Activated CD8-positive, alpha-beta memory T cell treated with anti-CD3 and anti-CD28 coated beads, Interleukin-2, amount 10 ng/mL, durations not matched to agents 7 days and 5 days (primary cell): Measurements from ENCODE around the gene HP. TPM values are rescaled to one million over a fixed set of nuclear protein-coding genes. Genes with fewer than 3 reads are reported as not detected.

Source experiments
- ATAC-seq: fragments of 150-1000 bp; cut with Tn5 transposase; one replicate; pipeline ENCODE4 v1.10.0; 2021; ENCODE audit warnings: moderate library complexity
- CTCF ChIA-PET: fragments of 350-600 bp; sonication (Branson Sonifier 250); formaldehyde crosslinking; loops from one replicate; lab custom pipeline; 2021; ENCODE audit warnings: antibody characterized with exemption; lab: Charles Lee
- DNase-seq: peaks from one replicate; pipeline ENCODE4 v3.0.0-alpha.2; 2020
- H3K27ac Mint-ChIP-seq: one replicate; pipeline ENCODE4 v1.8.0; 2021; ENCODE audit warnings: mild to moderate bottlenecking, mixed read lengths
- H3K27me3 Mint-ChIP-seq: one replicate; pipeline ENCODE4 v1.8.0; 2021; ENCODE audit warnings: mixed read lengths
- H3K36me3 Mint-ChIP-seq: one replicate; pipeline ENCODE4 v1.8.0; 2021; ENCODE audit warnings: mild to moderate bottlenecking, mixed read lengths
- H3K4me1 Mint-ChIP-seq: one replicate; pipeline ENCODE4 v1.8.0; 2021; ENCODE audit warnings: mixed read lengths
- H3K4me3 Mint-ChIP-seq: one replicate; pipeline ENCODE4 v1.8.0; 2021; ENCODE audit warnings: mild to moderate bottlenecking, moderate library complexity, mixed read lengths
- H3K9me3 Mint-ChIP-seq: one replicate; pipeline ENCODE4 v1.8.0; 2022; ENCODE audit warnings: low read depth, mixed read lengths
- total RNA-seq, 2 experiments: library from RNA; stranded (reverse); gene quantifications; one replicate each; pipeline ENCODE4 v1.2.3, GENCODE V29; 2021

The HP gene
- total RNA-seq, 2 experiments from 2014 or later: not detected

DNA sequence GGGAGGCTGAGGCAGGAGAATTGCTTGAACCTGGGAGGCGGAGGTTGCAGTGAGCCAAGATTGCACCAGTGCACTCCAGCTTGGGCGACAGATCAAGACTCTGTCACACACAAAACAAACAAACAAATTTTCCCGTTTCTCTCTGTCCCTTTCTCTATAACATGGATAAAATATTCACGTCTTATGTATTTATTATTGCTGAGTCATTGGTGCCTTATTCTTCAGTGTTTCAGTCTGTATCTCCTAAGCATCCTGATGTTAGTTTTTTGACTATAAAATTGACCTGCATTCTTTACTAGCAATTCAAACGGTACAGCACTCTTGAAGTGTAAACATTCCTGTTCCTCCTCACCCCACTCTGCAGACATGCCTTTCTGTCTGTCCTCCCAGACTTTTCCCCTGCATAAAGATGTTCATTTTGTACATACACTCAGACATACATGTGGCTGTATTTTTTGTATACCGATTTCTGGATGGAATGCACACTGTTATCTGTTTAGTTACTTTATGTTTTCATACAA, 29.4 kb upstream of the HP start:
- ATAC-seq (no peak), DNase-seq (no peak)
- H3K27me3 Mint-ChIP-seq: no peaks in the 10 kb centered on the region
- H3K27ac Mint-ChIP-seq: peak overlapping the region; percentile 41
- H3K9me3 Mint-ChIP-seq: no peaks in the 10 kb centered on the region
- CTCF ChIA-PET: no interaction called here
- no peaks in the 10 kb centered on the region for H3K4me1 Mint-ChIP-seq
- peaks cover 19% of the 10 kb centered on the region for H3K36me3 Mint-ChIP-seq
- H3K4me3 Mint-ChIP-seq: no peak overlapping the region

GRCh38 chr16:72025404-72026114, 28.7 kb upstream of the HP start:
- CTCF ChIA-PET: no interaction called here
- ATAC-seq: no peak
- H3K27ac Mint-ChIP-seq: no peak overlapping the region
- H3K27me3 Mint-ChIP-seq: no peaks in the 10 kb centered on the region
- no peak for DNase-seq
- H3K9me3 Mint-ChIP-seq: no peaks in the 10 kb centered on the region
- H3K4me3 Mint-ChIP-seq: no peak overlapping the region
- H3K36me3 Mint-ChIP-seq: peaks cover 19% of the 10 kb centered on the region
- H3K4me1 Mint-ChIP-seq: no peaks in the 10 kb centered on the region

GRCh38 chr16:72027669-72028378, 26.5 kb upstream of the HP start:
- ATAC-seq: no peak
- CTCF ChIA-PET: no interaction called here
- no peak overlapping the region for H3K4me3 Mint-ChIP-seq
- H3K36me3 Mint-ChIP-seq: peaks cover 12% of the 10 kb centered on the region
- no peak overlapping the region for H3K27ac Mint-ChIP-seq
- H3K4me1 Mint-ChIP-seq: no peaks in the 10 kb centered on the region
- DNase-seq: no peak
- H3K9me3 Mint-ChIP-seq: no peaks in the 10 kb centered on the region
- H3K27me3 Mint-ChIP-seq: no peaks in the 10 kb centered on the region

GRCh38 chr16:72029567-72030271, 24.6 kb upstream of the HP start:
- no peaks in the 10 kb centered on the region for H3K4me1 Mint-ChIP-seq
- peaks cover 12% of the 10 kb centered on the region for H3K36me3 Mint-ChIP-seq
- no peak for ATAC-seq
- no peaks in the 10 kb centered on the region for H3K9me3 Mint-ChIP-seq
- H3K27me3 Mint-ChIP-seq: no peaks in the 10 kb centered on the region
- DNase-seq: no peak
- H3K27ac Mint-ChIP-seq: no peak overlapping the region
- H3K4me3 Mint-ChIP-seq: no peak overlapping the region
- CTCF ChIA-PET: no interaction called here

GRCh38 chr16:72033437-72033836, 20.9 kb upstream of the HP start:
- Mint-ChIP-seq H3K4me1 (no peaks in the 10 kb centered on the region), H3K4me3 (no peak overlapping the region), H3K36me3 (peaks cover 2% of the 10 kb centered on the region), H3K9me3 (no peaks in the 10 kb centered on the region), H3K27ac (no peak overlapping the region), H3K27me3 (no peaks in the 10 kb centered on the region)
- ATAC-seq: no peak
- DNase-seq: no peak
- CTCF ChIA-PET: no interaction called here

DNA sequence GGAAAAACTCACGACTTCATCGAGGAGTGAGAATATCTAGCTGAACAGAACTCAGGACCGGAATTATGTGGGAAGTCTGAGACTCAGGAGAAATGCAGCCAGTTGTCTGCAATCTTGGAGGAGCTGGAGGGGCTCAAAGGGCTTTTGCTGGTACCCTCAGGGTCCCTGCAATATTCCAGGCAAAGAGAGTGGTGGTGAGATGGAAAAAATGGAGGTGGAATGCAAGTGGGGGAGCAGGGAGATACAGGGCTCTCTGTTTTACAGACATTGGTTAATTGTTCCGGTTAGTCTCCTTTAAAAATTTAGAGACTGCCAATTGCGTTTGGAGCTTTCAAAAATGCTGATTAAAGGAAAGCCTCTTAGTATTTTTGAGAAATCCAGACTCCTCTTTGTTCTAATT, 18.2 kb upstream of the HP start:
- Mint-ChIP-seq H3K27ac (no peak overlapping the region), H3K4me3 (no peak overlapping the region), H3K9me3 (no peaks in the 10 kb centered on the region), H3K4me1 (no peaks in the 10 kb centered on the region), H3K36me3 (peaks cover 2% of the 10 kb centered on the region), H3K27me3 (no peaks in the 10 kb centered on the region)
- ATAC-seq (no peak), DNase-seq (no peak)
- CTCF ChIA-PET: no interaction called here

DNA sequence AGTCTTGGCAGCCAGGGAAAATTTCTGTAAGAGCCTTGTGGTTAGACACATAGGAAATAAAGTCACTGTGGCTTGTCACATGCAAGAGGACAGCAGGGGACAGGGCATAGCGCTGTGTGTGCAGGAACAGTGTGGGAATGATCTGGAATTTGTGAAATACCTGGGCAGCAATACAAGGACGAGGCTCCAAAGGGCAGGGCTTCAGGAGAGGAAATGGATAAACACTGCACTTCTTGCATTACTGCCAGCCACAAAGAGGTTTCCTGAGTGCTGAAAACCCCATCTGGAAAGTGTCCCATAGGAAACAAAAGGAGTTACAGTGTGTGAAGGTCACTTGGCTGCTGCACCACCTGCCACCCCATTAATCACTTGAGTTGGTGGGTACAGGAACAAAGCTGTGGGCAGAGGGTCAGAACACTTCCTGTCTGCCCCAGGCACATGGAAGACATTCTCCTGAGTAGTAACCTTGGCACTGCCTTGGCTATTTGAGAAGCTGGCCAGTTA, 12.1 kb upstream of the HP start:
- ATAC-seq (no peak), DNase-seq (no peak)
- CTCF ChIA-PET: no interaction called here
- no peak overlapping the region for H3K27ac Mint-ChIP-seq
- no peaks in the 10 kb centered on the region for H3K9me3 Mint-ChIP-seq
- H3K4me3 Mint-ChIP-seq: no peak overlapping the region
- H3K36me3 Mint-ChIP-seq: peaks cover 4% of the 10 kb centered on the region
- peaks cover 3% of the 10 kb centered on the region for H3K4me1 Mint-ChIP-seq
- no peaks in the 10 kb centered on the region for H3K27me3 Mint-ChIP-seq

- Mint-ChIP-seq H3K27me3 (no peaks in the 10 kb centered on the region), H3K27ac (no peak overlapping the region), H3K9me3 (no peaks in the 10 kb centered on the region), H3K36me3 (peaks cover 4% of the 10 kb centered on the region), H3K4me3 (no peak overlapping the region), H3K4me1 (peaks cover 3% of the 10 kb centered on the region)
- CTCF ChIA-PET: no interaction called here
- DNase-seq (no peak), ATAC-seq (no peak)
These were observed 11.2 kb upstream of the HP start for GRCh38 chr16:72043058-72043457.

- H3K27ac Mint-ChIP-seq: no peak overlapping the region
- peaks cover 3% of the 10 kb centered on the region for H3K4me1 Mint-ChIP-seq
- no peak overlapping the region for H3K4me3 Mint-ChIP-seq
- no peaks in the 10 kb centered on the region for H3K9me3 Mint-ChIP-seq
- H3K36me3 Mint-ChIP-seq: peaks cover 4% of the 10 kb centered on the region
- CTCF ChIA-PET: no interaction called here
- ATAC-seq: no peak
- no peak for DNase-seq
- no peaks in the 10 kb centered on the region for H3K27me3 Mint-ChIP-seq
These were observed 10.8 kb upstream of the HP start for GRCh38 chr16:72043539-72043938.

- Mint-ChIP-seq H3K4me3 (no peak overlapping the region), H3K27me3 (no peaks in the 10 kb centered on the region), H3K36me3 (peaks cover 4% of the 10 kb centered on the region), H3K27ac (no peak overlapping the region), H3K9me3 (peaks cover 3% of the 10 kb centered on the region), H3K4me1 (peaks cover 3% of the 10 kb centered on the region)
- DNase-seq: no peak
- no peak for ATAC-seq
- CTCF ChIA-PET: no interaction called here
These were observed 10.0 kb upstream of the HP start for GRCh38 chr16:72044296-72044695.

DNA sequence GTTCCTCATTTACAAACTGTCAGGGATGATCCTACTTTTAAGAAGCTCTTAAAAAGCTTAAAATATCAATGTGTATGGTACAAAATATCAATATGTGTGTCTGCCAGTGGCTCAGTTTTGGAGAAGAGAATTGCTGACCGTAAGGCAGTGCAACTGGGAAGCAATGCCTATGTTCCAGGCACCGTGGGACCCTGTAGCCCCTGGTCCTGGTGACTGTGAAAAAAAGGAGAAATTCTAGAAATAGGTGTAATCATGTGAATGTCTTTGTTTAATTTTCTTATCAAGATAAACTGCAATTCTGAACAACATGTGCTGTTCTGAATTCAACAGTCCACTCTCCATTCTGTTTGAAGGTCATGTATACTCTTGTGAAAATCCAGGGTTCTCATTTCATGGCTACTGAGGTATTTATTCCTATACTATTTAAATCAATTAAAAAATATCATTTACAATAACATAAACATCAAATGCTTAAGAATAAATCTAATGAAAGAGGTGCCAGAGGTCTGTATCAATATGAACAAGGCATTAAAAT, 9.4 kb upstream of the HP start:
- H3K27me3 Mint-ChIP-seq: no peaks in the 10 kb centered on the region
- no peak overlapping the region for H3K4me3 Mint-ChIP-seq
- H3K27ac Mint-ChIP-seq: no peak overlapping the region
- peaks cover 3% of the 10 kb centered on the region for H3K4me1 Mint-ChIP-seq
- DNase-seq (no peak), ATAC-seq (no peak)
- peaks cover 4% of the 10 kb centered on the region for H3K9me3 Mint-ChIP-seq
- peaks cover 4% of the 10 kb centered on the region for H3K36me3 Mint-ChIP-seq
- CTCF ChIA-PET: no interaction called here

DNA sequence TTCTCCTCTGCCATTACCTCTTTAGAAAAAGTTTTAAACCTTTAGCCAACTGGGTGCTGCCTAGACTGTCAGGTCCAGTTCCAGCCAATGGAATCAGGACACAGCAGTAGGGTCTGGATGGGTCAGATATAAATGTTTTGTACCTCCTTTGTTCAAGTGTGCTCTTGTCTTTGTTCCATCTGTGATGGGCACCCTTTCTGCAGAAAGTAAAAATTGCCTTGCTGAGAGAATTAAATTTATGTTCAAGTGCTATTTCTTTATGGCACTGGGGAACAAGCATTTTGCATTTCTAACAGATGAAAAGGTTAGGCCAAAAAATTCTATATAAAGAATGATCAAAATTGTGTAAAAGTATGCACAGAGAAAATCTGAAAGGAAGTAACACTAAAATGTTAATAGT, 5.2 kb upstream of the HP start:
- no peak overlapping the region for H3K27ac Mint-ChIP-seq
- ATAC-seq: no peak
- CTCF ChIA-PET: no interaction called here
- no peak overlapping the region for H3K4me3 Mint-ChIP-seq
- H3K36me3 Mint-ChIP-seq: no peaks in the 10 kb centered on the region
- no peaks in the 10 kb centered on the region for H3K27me3 Mint-ChIP-seq
- no peaks in the 10 kb centered on the region for H3K4me1 Mint-ChIP-seq
- H3K9me3 Mint-ChIP-seq: peaks cover 6% of the 10 kb centered on the region
- no peak for DNase-seq

DNA sequence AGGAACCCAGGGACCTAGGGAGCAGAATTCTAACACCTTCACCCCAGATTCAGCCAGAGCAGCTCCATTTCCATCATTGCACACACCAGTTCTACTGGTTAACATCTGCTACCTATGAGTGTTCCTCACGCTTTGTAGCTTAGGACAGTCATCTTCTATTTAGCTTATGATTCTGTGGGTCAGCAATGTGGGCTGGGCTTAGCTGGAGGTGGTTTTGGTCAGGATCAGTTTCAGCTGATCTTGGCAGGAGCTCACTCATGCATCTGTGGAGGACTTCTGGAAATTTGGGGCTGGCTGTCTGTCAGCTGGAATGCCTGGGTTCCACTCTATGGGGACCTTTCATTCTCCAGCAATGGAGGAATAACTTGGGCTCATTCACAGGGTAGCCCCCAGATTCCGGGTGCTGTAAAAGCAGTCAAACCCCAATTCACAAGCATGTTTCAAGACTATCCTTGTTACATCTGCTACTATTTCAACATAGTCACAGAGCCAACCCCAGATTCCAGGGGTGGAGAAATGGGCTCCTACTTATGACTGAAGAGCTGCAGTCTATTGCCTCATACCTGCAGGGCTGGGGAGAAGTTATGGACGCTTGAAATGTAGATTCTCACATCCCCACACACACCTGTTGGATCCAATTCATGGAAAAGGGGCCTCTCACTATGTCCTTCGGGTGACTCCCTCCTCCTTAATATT, 3.4 kb upstream of the HP start:
- CTCF ChIA-PET: no interaction called here
- no peak overlapping the region for H3K27ac Mint-ChIP-seq
- ATAC-seq: no peak

More for the DNA sequence above, 3.4 kb upstream of the HP start:
- DNase-seq: no peak
- H3K36me3 Mint-ChIP-seq: no peaks in the 10 kb centered on the region
- no peaks in the 10 kb centered on the region for H3K27me3 Mint-ChIP-seq
- no peaks in the 10 kb centered on the region for H3K4me1 Mint-ChIP-seq
- no peak overlapping the region for H3K4me3 Mint-ChIP-seq
- H3K9me3 Mint-ChIP-seq: peaks cover 6% of the 10 kb centered on the region
